GM18870 (cell line): ENCODE results near the gene MAP1LC3C.
A peak's percentile ranks its signal among the peaks of the same experiment; 100 is the strongest.

Source experiments
- ATAC-seq: cut with Tn5 transposase; IDR thresholded peaks from one replicate; pipeline ENCODE4 v1.9.1; 2021; ENCODE audit warnings: moderate library complexity; ENCODE audit not compliant: unreplicated experiment

MAP1LC3C gene

GRCh38 chr1:241999026-241999425 is at the start of gene MAP1LC3C:
MAP1LC3C (minus strand) TSS chr1:241999098; CDS start chr1:241999008, 90 bp downstream.
- ATAC-seq = no peak

- ATAC-seq = no peak
Measured at GRCh38 chr1:242043165-242043564, 44.3 kb upstream of the MAP1LC3C start.

DNA sequence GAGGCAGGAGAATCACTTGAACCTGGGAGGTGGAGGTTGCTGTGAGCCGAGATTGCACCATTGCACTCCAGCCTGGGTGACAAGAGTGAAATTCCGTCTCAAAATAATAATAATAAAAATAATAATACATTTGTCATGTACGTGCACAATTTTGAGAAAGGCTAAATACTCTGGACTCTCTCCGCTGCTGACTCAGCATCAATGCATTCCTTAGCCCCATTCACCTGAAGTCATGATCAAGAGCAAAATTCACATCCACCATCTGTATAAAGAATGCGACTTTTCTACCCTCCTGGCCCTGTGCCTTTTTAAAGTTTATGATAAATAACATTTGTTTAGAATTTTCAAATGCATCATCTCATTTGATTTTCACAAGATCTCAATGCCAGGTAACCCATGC is 35.5 kb upstream of the MAP1LC3C start:
- ATAC-seq = no peak

GRCh38 chr1:242033447-242033846 is 34.5 kb upstream of the MAP1LC3C start:
- ATAC-seq = no peak

DNA sequence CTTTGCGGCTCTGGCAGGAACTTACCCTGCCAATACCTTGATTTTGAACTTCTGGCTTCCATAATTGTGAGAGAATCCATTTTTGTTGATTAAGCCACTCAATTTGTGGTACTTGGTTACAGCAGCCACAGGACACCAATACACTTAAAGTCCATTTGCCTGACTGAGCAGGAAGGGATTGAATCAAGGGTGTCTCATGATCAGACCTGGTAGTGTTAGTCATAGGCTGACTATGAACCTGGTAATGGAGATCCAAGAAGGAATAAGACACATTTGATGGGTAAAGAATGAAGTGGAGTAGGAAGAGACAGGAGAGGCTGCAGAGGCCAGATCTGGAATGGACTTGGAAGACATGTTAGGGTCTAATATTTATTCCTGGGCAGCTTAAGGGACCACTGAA is 31.2 kb upstream of the MAP1LC3C start:
- ATAC-seq = no peak

GRCh38 chr1:242025681-242026080 is 26.8 kb upstream of the MAP1LC3C start:
- ATAC-seq = no peak

DNA sequence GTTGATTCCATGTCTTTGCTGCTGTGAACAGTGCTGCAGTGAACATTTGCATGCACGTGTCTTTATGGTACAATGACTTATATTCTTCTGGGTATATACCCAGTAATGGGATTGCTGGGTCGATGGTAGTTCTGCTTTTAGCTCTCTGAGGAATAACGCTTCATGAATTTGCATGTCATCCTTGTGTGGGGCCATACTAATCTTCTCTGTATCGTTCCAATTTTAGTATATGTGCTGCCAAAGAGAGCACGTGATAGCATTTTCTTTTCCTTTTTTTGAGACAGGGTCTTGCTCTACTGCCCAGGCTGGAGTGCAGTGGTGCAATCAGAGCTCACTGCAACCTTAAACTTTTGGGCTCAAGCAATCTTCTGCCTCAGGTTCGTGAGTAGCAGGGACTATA is 24.9 kb upstream of the MAP1LC3C start:
- no peak for ATAC-seq

DNA sequence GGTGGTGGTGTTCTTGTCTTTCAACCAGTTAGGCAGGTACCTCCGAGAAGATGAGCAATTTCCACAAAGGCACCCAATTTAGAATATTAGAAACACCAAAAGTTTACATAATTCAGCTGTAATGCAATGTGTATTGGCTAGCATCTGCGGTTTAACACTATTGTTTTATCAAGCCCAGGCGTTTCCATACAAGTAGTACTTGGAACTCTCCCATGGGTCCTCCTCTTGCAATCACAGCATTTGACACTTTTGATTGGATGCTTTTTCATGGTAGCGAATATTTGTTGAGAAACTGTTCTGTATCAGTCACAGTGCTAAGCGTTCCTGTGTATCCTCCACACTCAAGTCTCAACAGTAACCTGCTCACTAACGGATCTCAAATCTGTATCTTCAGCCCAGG is 20.1 kb upstream of the MAP1LC3C start:
- ATAC-seq = no peak

GRCh38 chr1:242017580-242018233 is 18.8 kb upstream of the MAP1LC3C start:
- peak; percentile 59 for ATAC-seq

- no peak for ATAC-seq
Measured at GRCh38 chr1:242016479-242016878, 17.6 kb upstream of the MAP1LC3C start.

- ATAC-seq = no peak
Measured at GRCh38 chr1:242011894-242012660, 13.2 kb upstream of the MAP1LC3C start.

DNA sequence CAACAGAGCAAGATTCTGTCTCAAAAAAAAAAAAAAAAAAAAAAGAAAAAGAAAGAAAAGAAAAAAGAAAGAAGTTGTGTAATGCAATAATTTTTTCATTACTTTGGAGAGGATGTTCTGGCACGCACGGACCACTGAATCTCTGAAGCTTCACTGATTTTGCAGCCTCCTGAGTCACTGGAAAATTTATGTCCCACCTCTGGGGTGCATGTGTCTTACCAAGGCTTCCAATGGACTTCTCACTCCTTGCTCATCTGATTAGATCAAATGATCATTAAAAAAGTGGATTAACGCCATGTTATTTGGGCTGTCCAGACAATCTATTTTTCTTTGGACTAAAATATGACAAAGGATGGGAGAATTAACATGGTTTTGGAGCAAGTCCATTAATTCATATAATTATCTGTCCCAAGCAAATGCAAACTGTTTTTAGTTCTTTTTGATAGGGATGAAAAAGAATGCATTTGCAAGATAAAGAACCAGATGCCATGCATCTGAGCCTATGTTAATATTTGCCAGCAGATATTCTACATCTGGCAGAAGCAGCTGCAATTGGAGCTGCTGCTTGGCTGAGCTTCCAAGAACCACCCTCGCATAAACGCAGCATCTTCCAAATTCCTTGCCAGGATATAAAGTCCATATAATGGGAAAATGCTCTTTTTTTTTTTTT is 10.1 kb upstream of the MAP1LC3C start:
- no peak for ATAC-seq

DNA sequence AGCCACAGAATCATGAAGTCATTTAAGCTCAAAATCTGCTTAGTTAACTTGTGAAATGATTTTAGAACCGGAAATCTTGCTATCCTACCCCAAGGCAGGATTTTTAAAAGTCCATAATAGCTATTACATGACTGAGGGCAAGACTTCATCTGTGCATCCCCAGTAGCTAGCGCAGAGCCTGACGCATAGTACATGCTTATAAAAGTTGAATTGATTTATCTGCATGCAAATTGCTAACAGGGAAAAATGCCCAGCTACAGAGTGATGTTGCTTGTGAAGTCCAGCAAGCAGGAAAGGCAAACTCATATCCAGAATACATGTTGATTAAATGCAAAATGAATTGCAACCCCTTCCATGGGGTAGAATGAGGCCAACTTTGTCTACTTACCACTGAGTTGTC is 8.1 kb upstream of the MAP1LC3C start:
- no peak for ATAC-seq

DNA sequence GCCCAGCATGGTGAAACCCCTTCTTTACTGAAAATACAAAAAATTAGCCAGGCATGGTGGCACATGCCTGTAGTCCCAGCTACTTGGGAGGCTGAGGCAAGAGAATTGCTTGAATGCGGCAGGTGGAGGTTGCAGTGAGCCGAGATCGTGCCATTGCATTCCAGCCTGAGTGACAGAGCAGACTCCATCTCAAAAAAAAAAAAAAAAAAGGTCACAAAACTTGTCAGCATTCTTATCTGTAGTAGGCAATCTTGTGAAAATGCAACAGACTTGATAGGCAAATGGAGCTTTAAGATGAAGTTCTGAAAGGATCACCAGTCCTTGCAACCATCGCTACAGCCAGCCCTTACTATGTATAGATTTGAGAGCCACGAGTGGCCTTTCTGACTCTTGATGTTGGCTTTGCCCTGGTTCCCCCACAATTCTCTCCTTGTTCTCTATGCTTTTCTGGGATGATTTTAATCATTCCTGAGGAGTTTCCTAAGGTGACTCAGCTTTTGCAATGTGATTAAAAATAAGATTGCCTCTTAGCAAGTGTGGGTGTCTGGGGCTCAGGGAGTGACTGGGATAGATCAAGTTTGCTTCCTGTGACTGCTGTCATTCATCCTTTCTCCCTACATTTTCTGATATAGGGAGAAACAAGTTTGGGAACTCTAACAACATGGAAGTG is 7.1 kb upstream of the MAP1LC3C start:
- no peak for ATAC-seq

DNA sequence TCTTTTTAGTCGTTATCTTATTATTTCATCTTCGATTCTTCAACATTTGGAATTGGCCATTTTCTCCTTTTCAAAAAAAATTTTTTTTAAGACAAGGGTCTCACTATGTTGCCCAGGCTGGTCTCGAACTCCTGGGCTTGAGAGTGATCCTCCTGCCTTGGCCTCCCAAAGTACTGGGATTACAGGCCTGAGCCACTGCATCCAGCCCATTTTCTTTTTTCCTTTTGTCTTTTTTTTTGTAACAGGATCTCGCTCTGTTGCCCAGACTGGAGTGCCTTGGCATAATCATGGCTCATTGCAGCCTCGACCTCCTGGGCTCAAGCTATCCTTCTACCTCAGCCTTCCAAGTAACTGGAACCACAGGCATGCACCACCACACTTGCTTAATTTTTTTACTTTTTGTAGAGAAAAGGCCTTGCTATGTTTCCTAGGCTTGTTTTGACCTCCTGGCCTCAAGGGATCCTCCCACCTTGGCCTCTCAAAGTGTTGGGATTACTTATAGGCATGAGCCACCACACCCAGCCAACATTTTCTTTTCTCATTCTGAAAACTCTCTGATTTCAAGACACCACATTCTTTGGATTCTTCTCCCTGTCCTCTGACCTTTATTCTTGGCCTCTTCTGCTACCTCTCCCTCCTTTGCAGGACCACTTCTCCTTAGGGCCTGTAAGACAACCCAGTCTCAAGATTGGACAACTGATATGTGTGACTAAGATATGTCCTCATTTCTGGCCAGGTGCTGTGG is 6.0 kb upstream of the MAP1LC3C start:
- ATAC-seq = no peak

DNA sequence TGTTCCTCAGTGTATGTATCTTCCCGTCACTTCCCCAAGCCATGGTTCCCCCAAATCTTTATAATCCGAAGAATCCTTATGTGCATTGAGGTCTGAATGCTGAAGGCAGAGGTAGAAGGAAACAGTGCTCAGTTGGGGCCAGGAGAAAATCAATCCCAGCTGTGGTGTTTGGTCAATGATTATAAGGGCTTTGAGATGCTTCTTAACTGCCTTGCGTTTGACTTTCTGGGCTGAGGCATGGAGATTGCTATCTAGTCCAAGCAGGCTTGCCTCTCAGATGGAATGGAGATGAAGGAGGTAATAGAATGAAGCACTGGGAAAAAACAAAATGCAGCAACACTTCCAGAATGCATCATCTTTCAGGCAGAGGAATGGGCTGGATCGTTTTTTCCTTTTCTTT is 3.6 kb upstream of the MAP1LC3C start:
- no peak for ATAC-seq

GRCh38 chr1:242002072-242002471 is 3.2 kb upstream of the MAP1LC3C start:
- ATAC-seq = no peak

- ATAC-seq = no peak
Measured at GRCh38 chr1:242000434-242000833, 1.5 kb upstream of the MAP1LC3C start.

DNA sequence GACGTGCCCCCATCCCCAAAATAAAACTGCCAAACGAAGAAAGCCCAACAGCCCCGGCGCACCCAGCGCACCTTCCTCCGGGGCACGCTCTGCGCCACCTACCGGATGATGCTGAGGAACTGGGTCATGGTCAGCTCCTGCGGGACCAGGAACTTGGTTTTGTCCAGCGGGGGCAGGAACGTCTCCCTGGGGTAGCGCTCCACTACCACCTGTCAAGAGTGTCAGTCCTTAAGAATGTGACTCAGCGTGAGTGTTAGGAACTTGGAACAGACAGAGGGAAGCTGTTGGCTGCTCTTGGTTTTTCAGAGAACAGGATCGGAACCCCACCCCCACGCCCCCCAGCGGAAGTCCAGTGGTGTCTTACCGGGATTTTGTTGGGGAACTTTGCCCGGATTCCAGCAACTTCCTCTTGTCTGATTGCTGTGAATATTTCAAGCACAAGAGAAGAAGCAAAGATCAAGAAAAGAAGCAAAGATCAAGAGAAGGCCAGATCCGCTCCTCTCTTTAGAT is 431 bp downstream of the MAP1LC3C start:
- peak; percentile 53 for ATAC-seq

GRCh38 chr1:241997401-241997998 is 1.4 kb downstream of the MAP1LC3C start:
- ATAC-seq = no peak
